HEK293T (cell line): ENCODE measurements around the gene TBL1X.

Source experiments
- CTCF ChIA-PET: fragments of 350-600 bp; formaldehyde crosslinking; extraction: SDS; loops from one replicate; lab custom pipeline; 2021; ENCODE audit warnings: antibody characterized with exemption, inconsistent platforms; lab: Yijun Ruan, JAX
- POLR2A ChIA-PET: fragments of 350-600 bp; formaldehyde crosslinking; extraction: SDS; loops from one replicate; lab custom pipeline; 2020; ENCODE audit warnings: antibody characterized with exemption, inconsistent platforms; lab: Yijun Ruan, JAX
- DNase-seq: peaks from one replicate; pipeline ENCODE4 v3.0.0; 2012; ENCODE audit warnings: mixed read lengths; ENCODE audit errors: extremely low spot score
- ARNT ChIP-seq: fragments of 450-650 bp; IDR thresholded peaks from 2 replicates; pipeline ENCODE4 v1.6.1; 2017; ENCODE audit warnings: mild to moderate bottlenecking
- BHLHE40 ChIP-seq: fragments of 450-650 bp; IDR thresholded peaks from 2 replicates; pipeline ENCODE4 v1.6.1; 2016; ENCODE audit warnings: mild to moderate bottlenecking, moderate library complexity, borderline replicate concordance
- CTBP1 ChIP-seq: fragments of 450-650 bp; IDR thresholded peaks from 2 replicates; pipeline ENCODE4 v1.6.1; 2016; ENCODE audit warnings: borderline replicate concordance
- ELF4 ChIP-seq: fragments of 450-650 bp; IDR thresholded peaks from 2 replicates; pipeline ENCODE4 v1.6.1; 2017; ENCODE audit warnings: antibody characterized with exemption
- FOXA1 ChIP-seq: fragments of 450-650 bp; IDR thresholded peaks from 2 replicates; pipeline ENCODE4 v1.6.1; 2016; ENCODE audit warnings: mild to moderate bottlenecking
- FOXK2 ChIP-seq: fragments of 450-650 bp; IDR thresholded peaks from 2 replicates; pipeline ENCODE4 v1.6.1; 2016; ENCODE audit warnings: mild to moderate bottlenecking
- FOXM1 ChIP-seq: fragments of 450-650 bp; IDR thresholded peaks from 2 replicates; pipeline ENCODE4 v1.6.1; 2017; ENCODE audit warnings: mild to moderate bottlenecking, borderline replicate concordance
- HDGF ChIP-seq: fragments of 450-650 bp; IDR thresholded peaks from 2 replicates; pipeline ENCODE4 v1.6.1; 2017; ENCODE audit warnings: antibody characterized with exemption, borderline replicate concordance
- L3MBTL2 ChIP-seq: fragments of 450-650 bp; conservative IDR thresholded peaks from 2 replicates; pipeline ENCODE4 v1.6.1; 2016; ENCODE audit warnings: mild to moderate bottlenecking
- LEF1 ChIP-seq: fragments of 450-650 bp; IDR thresholded peaks from 2 replicates; pipeline ENCODE4 v1.6.1; 2017; ENCODE audit warnings: mild to moderate bottlenecking, borderline replicate concordance
- NFRKB ChIP-seq: fragments of 450-650 bp; IDR thresholded peaks from 2 replicates; pipeline ENCODE4 v1.6.1; 2016; ENCODE audit warnings: mild to moderate bottlenecking, moderate library complexity
- SP1 ChIP-seq: fragments of 450-650 bp; IDR thresholded peaks from 2 replicates; pipeline ENCODE4 v1.6.1; 2017
- SUZ12 ChIP-seq: fragments of 450-650 bp; IDR thresholded peaks from 2 replicates; pipeline ENCODE4 v1.6.1; 2016; ENCODE audit warnings: mild to moderate bottlenecking
- TARDBP ChIP-seq: fragments of 450-650 bp; IDR thresholded peaks from 2 replicates; pipeline ENCODE4 v1.6.1; 2016
- ZNF384 ChIP-seq: fragments of 450-650 bp; IDR thresholded peaks from 2 replicates; pipeline ENCODE4 v1.6.1; 2016
- TF ChIP-seq, protein P1 (sequence below): fragments of 450-650 bp; IDR thresholded peaks from 2 replicates; pipeline ENCODE4 v1.6.1; 2016

TBL1X gene

DNA sequence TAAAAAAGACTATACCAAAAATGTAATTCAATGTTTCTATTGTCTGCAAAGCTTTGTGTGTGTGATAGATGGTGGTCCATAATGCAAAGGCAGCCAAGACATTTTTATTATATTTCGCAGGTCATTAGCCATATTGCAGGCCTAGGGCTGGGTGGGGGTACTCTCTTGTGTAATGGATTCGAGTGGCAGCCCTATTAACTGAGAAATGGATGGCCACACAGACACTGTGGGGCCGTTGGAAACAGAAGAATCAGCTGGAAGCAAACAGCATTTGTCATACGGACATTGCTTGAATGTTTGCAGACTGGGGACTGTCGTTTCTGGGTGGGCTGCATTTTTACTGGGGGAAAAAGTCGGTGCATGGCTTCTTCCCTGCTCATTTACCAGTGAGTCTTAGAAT lies 199.4 kb downstream of the TBL1X start:
- DNase-seq = no peak
- TF ChIP-seq HDGF = no peak
- TF ChIP-seq LEF1 = no peak
- no peak for TF ChIP-seq L3MBTL2
- no peak for TF ChIP-seq ELF4
- no peak for TF ChIP-seq SUZ12
- no peak for TF ChIP-seq BHLHE40
- TF ChIP-seq ZNF384 = no peak
- TF ChIP-seq CTBP1 = no peak
- TF ChIP-seq, protein P1, sequence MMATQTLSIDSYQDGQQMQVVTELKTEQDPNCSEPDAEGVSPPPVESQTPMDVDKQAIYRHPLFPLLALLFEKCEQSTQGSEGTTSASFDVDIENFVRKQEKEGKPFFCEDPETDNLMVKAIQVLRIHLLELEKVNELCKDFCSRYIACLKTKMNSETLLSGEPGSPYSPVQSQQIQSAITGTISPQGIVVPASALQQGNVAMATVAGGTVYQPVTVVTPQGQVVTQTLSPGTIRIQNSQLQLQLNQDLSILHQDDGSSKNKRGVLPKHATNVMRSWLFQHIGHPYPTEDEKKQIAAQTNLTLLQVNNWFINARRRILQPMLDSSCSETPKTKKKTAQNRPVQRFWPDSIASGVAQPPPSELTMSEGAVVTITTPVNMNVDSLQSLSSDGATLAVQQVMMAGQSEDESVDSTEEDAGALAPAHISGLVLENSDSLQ = no peak
- TF ChIP-seq FOXK2 = no peak
- ChIA-PET CTCF (no interaction called here), POLR2A (no interaction called here)

DNA sequence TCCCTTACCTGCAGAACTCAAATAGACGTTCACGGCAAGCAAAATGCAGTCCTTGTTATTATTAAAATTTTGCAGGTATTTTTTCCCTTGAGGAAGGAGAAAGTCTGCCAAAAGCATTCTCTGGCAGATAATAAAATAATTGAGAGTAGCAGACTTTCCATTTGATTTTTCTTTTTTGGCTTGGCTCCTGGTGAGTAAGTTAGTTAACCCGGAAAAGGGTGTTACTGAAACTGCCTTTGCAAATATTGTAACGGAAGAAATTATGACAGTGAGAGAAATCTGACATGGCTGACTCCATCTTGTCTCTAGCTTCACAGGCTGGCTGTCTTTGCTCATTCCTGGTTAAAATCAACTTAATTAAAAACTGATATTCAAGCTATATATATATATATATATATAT lies 200.3 kb downstream of the TBL1X start:
- no peak for TF ChIP-seq FOXM1
- TF ChIP-seq SP1 = no peak
- TF ChIP-seq CTBP1 = no peak
- no peak for TF ChIP-seq ZNF384
- TF ChIP-seq SUZ12 = no peak
- TF ChIP-seq, protein P1 = no peak
- TF ChIP-seq TARDBP = no peak
- no peak for TF ChIP-seq BHLHE40
- no peak for TF ChIP-seq FOXK2
- TF ChIP-seq ELF4 = no peak
- no peak for TF ChIP-seq NFRKB
- no peak for TF ChIP-seq FOXA1
- TF ChIP-seq LEF1 = no peak
- no peak for TF ChIP-seq L3MBTL2
- TF ChIP-seq ARNT = no peak
- CTCF ChIA-PET = no interaction called here
- POLR2A ChIA-PET = no interaction called here
- DNase-seq = no peak

DNA sequence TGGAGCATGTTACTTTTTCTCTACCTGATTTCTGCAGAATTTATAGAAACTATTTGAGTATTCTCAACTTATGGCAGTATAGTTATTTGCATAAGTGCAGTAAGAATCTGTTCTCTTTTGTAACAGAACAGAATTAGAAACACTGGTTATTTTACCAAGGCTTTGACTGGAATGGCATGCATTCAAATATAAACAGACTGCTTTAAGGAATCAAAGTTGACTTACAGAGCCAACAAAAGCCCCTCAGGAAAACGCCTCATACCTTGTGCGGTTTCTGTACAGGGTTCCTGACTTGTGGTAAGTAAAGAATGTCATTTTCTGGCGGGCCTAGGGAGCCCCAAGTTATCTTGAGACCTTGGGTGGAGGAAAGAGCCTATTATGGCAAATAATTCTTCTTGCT lies 203.7 kb downstream of the TBL1X start:
- DNase-seq = no peak
- ChIA-PET POLR2A (no interaction called here), CTCF (no interaction called here)
- no peak for TF ChIP-seq LEF1

DNA sequence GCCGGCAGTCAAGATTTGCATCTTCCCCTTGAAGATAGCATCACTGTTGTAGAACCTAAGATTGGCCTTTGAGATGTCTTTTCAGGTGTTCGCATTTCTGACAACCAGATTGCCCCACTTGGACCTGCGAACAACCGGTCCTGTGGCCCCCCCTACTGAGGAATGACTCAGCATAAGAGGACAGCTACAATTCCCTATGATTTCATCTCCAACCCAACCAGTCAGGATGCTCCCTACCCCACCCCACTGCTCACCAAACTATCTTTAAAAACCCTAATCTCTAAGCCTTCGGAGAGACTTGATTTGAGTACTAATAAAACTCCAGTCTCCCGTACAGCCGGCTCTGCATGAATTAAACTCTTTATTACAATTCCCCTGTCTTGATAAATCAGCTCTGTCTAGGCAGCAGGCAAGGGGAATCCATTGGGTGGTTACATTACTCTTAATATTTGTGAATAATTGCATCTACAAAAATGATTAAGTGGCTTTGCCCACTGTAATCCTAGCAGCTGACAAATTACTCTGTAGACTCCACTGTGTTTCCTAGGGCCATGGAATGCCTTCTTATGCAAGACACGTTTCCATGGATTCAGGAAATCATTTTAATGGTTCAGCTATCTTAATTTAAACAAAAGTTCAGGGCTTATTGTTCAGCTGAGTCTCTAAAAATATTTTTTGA lies 205.4 kb downstream of the TBL1X start:
- POLR2A ChIA-PET = no interaction called here
- TF ChIP-seq HDGF (no peak), ARNT (no peak), FOXK2 (no peak), FOXA1 (no peak), TARDBP (no peak), NFRKB (no peak), ELF4 (no peak), SUZ12 (no peak), SP1 (no peak), BHLHE40 (no peak), FOXM1 (no peak), CTBP1 (no peak), ZNF384 (no peak), L3MBTL2 (no peak), LEF1 (no peak)
- TF ChIP-seq, protein P1 = no peak
- CTCF ChIA-PET = no interaction called here
- no peak for DNase-seq

DNA sequence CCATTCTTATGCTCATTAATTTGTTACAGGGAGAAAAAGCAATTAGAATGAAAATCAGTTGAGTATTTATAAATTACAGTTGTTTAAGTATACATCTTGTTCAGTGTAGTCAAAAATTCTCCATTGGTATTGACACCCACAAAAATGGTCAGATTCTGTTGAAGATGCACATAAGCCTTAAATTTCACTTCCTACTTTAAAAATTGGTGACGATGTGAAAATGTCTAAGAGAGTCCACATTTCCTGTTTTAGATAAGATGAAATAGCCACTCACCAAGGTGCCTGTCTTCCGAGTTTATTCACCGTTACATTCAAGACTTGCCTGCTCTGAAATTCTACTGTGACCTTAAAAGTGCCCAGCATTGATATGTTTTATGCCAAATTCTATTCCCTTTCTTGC lies 207.1 kb downstream of the TBL1X start:
- no peak for DNase-seq
- ChIA-PET CTCF (no interaction called here), POLR2A (no interaction called here)
- TF ChIP-seq L3MBTL2 (no peak), CTBP1 (no peak), FOXA1 (no peak), TARDBP (no peak), ARNT (no peak), FOXK2 (no peak), SP1 (no peak)

DNA sequence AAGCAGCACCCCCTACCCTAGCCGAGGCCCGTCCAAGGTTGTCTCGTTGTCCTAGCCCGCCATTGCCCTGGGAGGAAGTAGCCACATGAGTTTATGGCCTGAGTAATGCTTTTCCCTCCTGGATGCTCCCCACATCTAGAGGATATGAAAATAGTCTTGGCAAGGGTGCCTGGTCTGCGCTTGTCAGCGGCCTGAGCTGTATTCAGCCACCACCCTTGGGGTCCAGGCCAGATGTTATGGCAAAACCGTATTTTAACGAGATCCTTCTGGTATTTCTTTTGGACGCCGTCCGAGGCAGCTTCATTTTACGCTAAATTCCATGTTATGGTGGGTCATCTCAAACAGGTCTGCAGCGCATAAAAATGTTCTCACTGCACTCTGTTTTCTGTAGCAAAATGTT lies 211.4 kb downstream of the TBL1X start:
- CTCF ChIA-PET = no interaction called here
- POLR2A ChIA-PET = no interaction called here
- no peak for DNase-seq
- no peak for TF ChIP-seq CTBP1
- no peak for TF ChIP-seq ZNF384
- TF ChIP-seq SP1 = no peak
- no peak for TF ChIP-seq ARNT
- no peak for TF ChIP-seq NFRKB

DNA sequence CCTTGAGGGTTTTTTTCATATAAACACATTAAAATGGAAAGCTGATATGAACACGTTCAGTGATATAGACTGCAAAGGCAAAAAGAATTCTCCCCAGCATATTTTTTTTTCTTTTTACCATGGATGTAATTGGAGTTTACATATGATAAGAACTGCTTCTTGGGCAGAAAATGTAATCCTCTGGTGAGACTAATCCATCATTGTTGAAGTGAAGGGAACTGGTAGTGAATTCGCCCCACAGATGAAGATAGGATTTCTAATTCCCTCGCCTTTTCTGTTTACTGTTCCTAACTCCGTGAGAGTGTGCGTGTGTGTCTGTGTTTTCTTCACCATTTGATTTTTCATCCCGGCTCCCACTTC lies 211.9 kb downstream of the TBL1X start:
- no peak for DNase-seq
- ChIA-PET POLR2A (no interaction called here), CTCF (no interaction called here)
- TF ChIP-seq FOXA1 (no peak), ELF4 (no peak), BHLHE40 (no peak)
